NB4 (cell line): ENCODE results near the gene TIGAR.

Experiments used
- DNase-seq: peaks from one replicate; pipeline ENCODE4 v3.0.0; 2010; ENCODE audit warnings: low read depth
- H3K4me3 ChIP-seq: one replicate; pipeline ENCODE4 v1.5.1; 2011; ENCODE audit warnings: mild to moderate bottlenecking, low read depth, low read length, moderate library complexity
- MYC ChIP-seq: IDR thresholded peaks from 2 replicates; pipeline ENCODE4 v1.6.1; 2011; ENCODE audit warnings: low read depth, low read length
- POLR2A ChIP-seq: IDR thresholded peaks from 2 replicates; pipeline ENCODE4 v1.6.1; 2011; ENCODE audit warnings: mild to moderate bottlenecking; ENCODE audit not compliant: insufficient read length; ENCODE audit errors: extremely low read depth
- TF ChIP-seq, protein P1 (sequence below): IDR thresholded peaks from 2 replicates; pipeline ENCODE4 v1.6.1; 2011; ENCODE audit warnings: low read depth, low read length
- TF ChIP-seq, protein P2 (sequence below): IDR thresholded peaks from one replicate; pipeline ENCODE4 v1.5.1; 2012; ENCODE audit warnings: low read depth, low read length

Gene TIGAR

DNA sequence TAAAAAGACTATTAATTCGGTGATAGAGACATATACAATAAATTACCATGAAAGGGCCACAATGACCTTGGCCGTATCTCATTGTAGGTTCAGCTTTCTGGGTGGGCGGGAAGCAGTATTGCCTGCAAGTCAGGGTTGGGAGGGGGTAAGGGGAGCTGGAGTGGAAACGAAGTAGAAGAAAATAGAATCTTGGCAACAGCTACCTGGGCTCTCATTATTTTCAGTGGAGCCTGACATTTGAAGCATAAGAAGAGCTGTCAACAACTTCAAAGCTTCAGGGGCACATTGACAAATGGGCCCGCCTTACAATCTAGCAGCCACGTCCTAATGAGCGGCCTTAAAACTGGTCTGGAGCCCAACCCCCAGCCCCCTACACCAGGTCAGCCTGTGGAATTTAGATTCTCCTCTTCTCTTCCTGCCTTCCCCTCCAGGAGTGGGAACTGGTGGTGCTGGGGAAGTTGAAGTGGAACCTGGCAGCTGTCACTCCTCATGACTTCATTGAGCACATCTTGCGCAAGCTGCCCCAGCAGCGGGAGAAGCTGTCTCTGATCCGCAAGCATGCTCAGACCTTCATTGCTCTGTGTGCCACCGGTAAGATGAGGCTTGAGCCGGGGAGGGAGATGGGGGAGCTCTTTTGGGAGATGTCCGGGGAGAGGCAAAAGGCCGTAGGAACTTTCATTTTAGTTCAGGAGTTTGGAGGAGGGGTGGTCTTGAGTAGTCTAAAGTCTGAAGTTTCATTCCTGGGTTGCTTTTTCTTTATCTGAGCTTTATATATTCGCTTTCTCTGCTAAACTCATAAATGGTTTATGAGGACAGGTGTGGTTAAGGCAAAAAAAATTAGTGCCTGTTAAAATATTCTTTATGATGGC lies 42.5 kb upstream of the TIGAR start:
- peak overlapping the region; percentile 1 for H3K4me3 ChIP-seq
- TF ChIP-seq, protein P1, sequence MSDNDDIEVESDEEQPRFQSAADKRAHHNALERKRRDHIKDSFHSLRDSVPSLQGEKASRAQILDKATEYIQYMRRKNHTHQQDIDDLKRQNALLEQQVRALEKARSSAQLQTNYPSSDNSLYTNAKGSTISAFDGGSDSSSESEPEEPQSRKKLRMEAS: no peak
- TF ChIP-seq POLR2A (no peak), MYC (no peak)
- TF ChIP-seq, protein P2, sequence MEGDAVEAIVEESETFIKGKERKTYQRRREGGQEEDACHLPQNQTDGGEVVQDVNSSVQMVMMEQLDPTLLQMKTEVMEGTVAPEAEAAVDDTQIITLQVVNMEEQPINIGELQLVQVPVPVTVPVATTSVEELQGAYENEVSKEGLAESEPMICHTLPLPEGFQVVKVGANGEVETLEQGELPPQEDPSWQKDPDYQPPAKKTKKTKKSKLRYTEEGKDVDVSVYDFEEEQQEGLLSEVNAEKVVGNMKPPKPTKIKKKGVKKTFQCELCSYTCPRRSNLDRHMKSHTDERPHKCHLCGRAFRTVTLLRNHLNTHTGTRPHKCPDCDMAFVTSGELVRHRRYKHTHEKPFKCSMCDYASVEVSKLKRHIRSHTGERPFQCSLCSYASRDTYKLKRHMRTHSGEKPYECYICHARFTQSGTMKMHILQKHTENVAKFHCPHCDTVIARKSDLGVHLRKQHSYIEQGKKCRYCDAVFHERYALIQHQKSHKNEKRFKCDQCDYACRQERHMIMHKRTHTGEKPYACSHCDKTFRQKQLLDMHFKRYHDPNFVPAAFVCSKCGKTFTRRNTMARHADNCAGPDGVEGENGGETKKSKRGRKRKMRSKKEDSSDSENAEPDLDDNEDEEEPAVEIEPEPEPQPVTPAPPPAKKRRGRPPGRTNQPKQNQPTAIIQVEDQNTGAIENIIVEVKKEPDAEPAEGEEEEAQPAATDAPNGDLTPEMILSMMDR: no peak
- DNase-seq: peak; percentile 70

DNA sequence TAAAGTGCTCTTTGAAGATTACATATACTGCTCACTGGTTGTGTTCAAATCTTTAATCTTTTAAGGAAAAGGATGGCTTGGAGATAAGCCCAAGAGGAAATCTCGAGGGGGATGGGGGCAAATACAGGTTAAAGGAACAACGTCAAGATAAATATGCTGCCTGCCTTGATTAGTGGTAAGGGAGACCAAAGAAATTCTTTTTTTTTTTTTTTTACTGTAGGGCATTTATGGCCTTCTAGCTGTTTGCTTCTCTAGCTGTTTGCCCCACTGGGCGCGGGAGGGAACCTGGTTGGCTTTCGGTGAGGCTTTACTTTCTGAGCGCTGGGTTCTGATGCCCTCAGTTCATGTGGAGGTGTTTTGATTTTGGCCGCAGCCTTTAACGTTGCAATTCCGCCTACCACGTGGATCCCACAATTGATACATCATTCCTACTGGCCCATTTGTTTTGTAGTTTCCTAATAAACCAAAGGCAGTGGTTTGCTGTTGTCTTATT lies 41.8 kb upstream of the TIGAR start:
- TF ChIP-seq POLR2A: no peak

DNA sequence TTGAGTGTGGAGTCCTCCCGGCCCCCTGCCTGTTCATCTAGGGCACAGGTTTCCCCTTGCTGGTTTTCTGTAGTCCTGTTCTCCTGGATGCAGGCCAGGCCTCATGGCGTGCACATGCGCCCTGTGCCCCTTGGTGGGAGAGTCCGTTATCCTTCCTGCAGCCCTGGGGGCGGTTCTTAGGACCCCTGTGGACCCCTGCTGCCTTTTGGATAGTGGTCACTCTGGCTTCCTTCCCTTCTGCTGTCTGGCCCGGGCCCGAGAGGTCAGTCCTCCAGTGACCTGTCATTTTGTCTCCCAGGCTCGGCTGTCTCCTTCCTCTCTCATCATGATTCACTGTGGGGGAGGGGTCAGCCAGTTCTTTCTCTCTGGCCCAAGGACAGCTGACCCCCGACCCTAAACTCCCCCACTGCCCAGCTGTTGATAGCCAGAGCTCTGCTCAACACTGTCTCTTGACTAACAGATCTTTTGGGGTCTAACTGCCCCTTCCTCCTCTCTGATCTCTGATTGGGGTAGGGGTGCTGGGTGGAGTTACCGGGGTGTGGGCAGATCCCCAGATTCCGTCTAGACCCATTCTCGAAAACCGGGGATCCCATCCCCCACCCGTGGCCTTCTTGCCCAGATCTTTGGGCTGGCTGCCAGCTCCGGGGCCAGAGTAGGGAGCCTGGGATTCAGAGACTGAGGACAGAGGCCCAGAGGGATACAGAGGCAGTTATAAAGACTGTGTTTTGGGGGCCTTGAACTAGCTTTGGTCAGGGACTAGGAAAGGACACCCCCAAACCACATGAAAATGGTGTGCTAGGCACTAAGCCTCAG lies 40.5 kb upstream of the TIGAR start:
- no peak overlapping the region for H3K4me3 ChIP-seq
- DNase-seq: no peak
- TF ChIP-seq MYC (no peak), POLR2A (no peak)
- TF ChIP-seq, protein P1: no peak
- TF ChIP-seq, protein P2: no peak

More for the DNA sequence above, 41.8 kb upstream of the TIGAR start:
- DNase-seq: no peak
- no peak overlapping the region for H3K4me3 ChIP-seq

DNA sequence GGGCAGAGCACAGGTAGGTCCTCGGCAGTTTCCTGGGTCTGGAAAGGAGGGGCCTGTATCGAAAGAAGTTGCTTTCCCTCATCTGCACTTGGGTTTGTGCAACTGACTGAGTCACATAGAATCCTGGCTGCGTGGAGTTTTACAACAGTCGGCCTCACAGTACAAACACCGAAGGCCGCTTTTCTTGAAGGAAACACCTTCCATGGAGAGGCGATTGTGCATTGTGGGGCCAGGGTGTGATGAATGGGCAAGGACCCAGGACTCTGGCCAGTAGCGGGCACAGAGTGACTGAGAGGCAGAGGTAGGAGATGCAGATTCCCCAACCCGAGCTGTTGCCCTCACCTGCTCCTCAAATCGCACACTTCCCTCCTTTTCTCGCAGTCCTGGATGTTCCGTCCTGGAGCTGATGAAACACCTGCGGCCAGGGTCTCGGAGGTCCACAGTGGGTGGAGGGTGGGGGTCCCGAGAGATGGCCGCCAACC lies 39.8 kb upstream of the TIGAR start:
- DNase-seq: no peak
- H3K4me3 ChIP-seq: no peak overlapping the region
- TF ChIP-seq, protein P2: no peak
- TF ChIP-seq, protein P1: no peak
- TF ChIP-seq MYC (no peak), POLR2A (no peak)

DNA sequence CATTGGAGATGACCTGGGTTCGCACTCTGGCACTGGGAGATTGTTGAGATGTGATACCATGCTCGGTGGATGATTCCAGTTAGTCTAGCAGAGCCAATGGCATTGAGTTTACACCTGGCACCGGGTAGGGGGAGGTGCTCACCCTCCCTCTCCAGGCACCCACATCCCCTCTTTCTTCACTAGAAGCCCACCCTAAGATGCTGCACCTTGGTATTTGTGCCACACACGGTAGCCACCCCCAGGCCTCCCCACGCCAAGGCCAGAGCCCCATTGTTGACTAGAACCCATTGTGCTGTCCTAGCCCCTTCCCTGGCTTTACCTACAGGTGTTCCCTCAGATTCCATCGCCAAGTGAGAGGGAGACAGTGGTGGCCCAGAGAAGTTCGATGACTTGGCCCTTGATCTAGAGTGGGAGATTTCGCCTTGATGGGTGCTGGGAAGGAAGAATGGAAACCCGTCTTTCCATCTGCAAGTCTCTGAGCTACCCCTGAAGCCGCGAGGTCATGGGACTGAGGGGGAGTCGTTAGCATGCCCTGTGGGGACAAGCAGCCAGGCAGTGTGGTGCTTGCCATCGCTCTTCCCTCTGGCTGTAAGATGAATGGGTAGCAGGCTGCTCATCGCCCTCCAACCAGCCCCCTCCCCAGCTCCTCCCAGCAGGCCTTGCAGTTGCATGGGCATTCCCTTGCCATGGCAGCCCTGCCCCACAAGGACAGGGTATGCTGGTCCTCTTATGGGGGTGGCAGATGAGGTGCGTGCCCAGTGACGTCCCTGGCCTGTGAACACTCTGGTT lies 38.7 kb upstream of the TIGAR start:
- no peak overlapping the region for H3K4me3 ChIP-seq
- DNase-seq: no peak
- TF ChIP-seq MYC (no peak), POLR2A (peak; percentile 20)

DNA sequence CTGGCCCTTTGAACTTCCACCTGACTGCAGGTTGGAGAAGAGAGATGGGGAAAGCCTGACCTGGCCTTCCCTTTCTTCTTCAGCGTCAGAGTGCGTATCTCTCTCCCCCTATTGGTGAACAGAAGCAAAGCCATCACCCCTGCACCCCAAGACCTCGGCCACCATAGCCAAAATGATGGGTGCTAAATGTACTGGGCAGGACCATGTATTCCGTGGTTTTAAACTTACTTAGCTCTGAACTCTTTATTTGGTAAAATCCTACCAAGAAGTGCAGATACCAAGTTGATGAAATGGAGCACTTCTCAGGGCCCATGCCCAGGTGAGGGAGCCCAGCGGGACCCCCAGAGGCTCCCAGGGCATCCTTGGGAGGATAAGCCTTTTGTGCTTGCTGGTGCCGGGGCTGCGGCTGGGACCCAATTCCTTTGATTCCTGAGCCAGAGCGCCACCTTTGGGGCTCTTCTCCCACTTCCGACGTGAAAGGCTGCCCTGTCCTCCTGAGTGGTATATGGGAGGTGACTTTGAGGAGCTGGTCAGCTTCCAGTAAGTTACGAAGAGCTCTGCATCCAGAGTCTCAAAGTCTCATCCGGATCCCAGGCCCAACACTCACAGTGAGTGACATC lies 38.0 kb upstream of the TIGAR start:
- TF ChIP-seq, protein P2: peak; percentile 12
- peak; percentile 17 for TF ChIP-seq POLR2A
- no peak for TF ChIP-seq MYC
- TF ChIP-seq, protein P1: no peak
- H3K4me3 ChIP-seq: no peak overlapping the region
- DNase-seq: no peak
